Thoracic aorta (tissue), 2 donors: ENCODE measurements around the gene MECR. TPM values are rescaled to one million over a fixed set of nuclear protein-coding genes. Genes with fewer than 3 reads are reported as not detected.

Experiments used
- ATAC-seq: fragments of 150-250 bp; one replicate; pipeline ENCODE4 v1.8.0; 2017; ENCODE audit warnings: low read depth; ENCODE audit not compliant: insufficient number of reproducible peaks, low FRiP score
- DNase-seq: peaks from one replicate; pipeline ENCODE4 v3.0.0-alpha.2; 2020; ENCODE audit warnings: low spot score
- H3K27ac ChIP-seq, 2 donors: fragments of 200-600 bp; sonication (generic); 1 replicate in 1 of 2; 2 replicates in 1 of 2; pipeline ENCODE4 v1.5.1; 2016; ENCODE audit warnings: mild to moderate bottlenecking in 2 of 2, moderate library complexity in 2 of 2
- H3K27me3 ChIP-seq: fragments of 200-600 bp; sonication (generic); replicated peaks from 2 replicates; pipeline ENCODE4 v1.6.0; 2016; ENCODE audit warnings: mild to moderate bottlenecking; ENCODE audit not compliant: insufficient read depth
- H3K36me3 ChIP-seq: fragments of 200-600 bp; sonication (generic); one replicate; pipeline ENCODE4 v1.5.1; 2016
- H3K4me1 ChIP-seq, 2 donors: fragments of 200-600 bp; sonication (generic); 1 replicate in 1 of 2; 2 replicates in 1 of 2; pipeline versions ENCODE4 v1.5.1 to v1.6.0; 2016; ENCODE audit warnings: low read depth in 2 of 2, mild to moderate bottlenecking in 1 of 2; ENCODE audit not compliant: control insufficient read depth in 1 of 2
- H3K4me3 ChIP-seq: fragments of 200-600 bp; sonication (generic); 2 replicates; pipeline ENCODE4 v1.5.1; 2016; ENCODE audit warnings: mild to moderate bottlenecking
- H3K9me3 ChIP-seq: fragments of 200-600 bp; sonication (generic); 2 replicates; pipeline ENCODE4 v1.5.1; 2016
- total RNA-seq, 2 donors: library from RNA; depleted of rRNA; stranded (reverse); fragments of >200 nt; gene quantifications; one replicate each; pipeline versions ENCODE4 v1.1.0 to v1.2.3, GENCODE V29; 2016
- TF ChIP-seq, protein P1 (sequence below): fragments of 200-600 bp; sonication (generic); IDR thresholded peaks from one replicate; pipeline ENCODE4 v1.5.1; 2019; ENCODE audit warnings: antibody characterized with exemption

The MECR gene, protein sequence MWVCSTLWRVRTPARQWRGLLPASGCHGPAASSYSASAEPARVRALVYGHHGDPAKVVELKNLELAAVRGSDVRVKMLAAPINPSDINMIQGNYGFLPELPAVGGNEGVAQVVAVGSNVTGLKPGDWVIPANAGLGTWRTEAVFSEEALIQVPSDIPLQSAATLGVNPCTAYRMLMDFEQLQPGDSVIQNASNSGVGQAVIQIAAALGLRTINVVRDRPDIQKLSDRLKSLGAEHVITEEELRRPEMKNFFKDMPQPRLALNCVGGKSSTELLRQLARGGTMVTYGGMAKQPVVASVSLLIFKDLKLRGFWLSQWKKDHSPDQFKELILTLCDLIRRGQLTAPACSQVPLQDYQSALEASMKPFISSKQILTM
- 10 to 100 TPM in 1 of 2 donors, 1 to 10 TPM in 1; 9.2 to 32.0 TPM for total RNA-seq

DNA sequence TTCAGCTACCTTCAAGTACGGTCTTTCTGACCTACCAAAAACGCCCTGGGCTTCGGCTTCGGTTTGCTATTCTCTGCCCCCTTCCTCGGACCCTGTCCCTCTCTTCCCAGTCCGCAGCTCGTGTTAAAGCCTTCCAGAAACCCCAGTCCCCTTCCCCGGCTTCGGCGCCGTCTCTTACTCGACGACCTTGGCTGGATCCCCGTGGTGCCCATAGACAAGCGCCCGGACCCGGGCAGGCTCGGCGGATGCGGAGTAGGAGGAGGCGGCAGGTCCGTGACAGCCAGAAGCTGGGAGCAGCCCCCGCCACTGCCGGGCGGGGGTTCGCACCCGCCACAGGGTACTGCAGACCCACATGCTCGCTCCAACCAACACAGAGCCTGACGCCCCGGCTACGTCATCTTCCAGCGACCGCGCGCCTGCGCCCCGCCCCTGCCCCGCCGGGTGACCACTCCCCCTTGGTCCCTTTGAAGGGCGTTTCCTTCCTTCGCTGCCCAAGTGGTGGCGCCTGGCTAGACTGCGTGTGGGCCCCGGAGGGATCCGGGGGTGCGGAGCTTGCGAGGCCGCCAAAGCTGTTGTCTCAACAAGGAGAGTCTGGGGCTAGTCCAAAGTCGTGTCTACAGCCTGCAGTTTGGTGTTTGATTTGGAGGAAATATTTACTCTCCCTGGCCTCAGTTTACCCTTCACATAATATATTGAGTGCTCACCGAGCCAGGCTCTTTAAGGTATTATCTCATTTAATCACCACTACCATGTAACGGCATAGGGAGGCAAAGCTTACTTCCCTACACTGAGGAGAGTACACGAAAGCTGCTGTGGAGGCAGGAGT lies at the start of gene MECR:
Gene MECR (minus strand): TSS at position 382 of the 826 bp plus-strand sequence. CDS start 28 bp downstream, at position 354.
- no peaks in the 10 kb centered on the region for H3K27me3 ChIP-seq
- no peaks in the 10 kb centered on the region for H3K36me3 ChIP-seq
- TF ChIP-seq, protein P1, sequence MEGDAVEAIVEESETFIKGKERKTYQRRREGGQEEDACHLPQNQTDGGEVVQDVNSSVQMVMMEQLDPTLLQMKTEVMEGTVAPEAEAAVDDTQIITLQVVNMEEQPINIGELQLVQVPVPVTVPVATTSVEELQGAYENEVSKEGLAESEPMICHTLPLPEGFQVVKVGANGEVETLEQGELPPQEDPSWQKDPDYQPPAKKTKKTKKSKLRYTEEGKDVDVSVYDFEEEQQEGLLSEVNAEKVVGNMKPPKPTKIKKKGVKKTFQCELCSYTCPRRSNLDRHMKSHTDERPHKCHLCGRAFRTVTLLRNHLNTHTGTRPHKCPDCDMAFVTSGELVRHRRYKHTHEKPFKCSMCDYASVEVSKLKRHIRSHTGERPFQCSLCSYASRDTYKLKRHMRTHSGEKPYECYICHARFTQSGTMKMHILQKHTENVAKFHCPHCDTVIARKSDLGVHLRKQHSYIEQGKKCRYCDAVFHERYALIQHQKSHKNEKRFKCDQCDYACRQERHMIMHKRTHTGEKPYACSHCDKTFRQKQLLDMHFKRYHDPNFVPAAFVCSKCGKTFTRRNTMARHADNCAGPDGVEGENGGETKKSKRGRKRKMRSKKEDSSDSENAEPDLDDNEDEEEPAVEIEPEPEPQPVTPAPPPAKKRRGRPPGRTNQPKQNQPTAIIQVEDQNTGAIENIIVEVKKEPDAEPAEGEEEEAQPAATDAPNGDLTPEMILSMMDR = no peak
- peak within 1 kb of the TSS; percentile 48 to 53 for H3K27ac ChIP-seq
- H3K4me3 ChIP-seq = peak within 1 kb of the TSS; percentile 78
- H3K4me1 ChIP-seq = peaks cover 7 to 19% of the 10 kb centered on the region in 2 donors
- DNase-seq = peak; percentile 70
- ATAC-seq = peak; percentile 80
- H3K9me3 ChIP-seq = no peaks in the 10 kb centered on the region

DNA sequence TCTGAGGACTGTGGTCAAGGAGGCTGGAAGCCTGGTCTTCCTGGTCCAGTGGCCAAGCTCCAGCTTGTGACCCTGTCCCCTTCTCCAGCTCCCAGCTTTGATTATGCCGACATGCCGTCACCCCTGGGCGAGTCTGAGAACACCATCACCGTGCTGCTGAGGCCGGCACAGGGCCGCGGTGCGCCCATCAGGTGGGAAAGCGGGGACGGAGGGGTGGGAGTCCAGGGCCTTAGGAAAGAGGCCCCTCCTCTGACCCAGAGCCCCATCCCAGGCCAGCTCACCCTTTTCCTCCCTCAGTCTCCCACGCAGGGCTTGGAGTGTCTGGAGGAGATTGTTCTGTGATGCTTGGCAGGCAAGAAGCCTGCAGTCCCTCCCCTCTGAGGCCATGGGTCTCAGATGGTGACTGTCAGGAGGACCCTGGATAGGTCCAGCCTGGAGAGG lies 49.2 kb upstream of the MECR start:
- DNase-seq (no peak), ATAC-seq (no peak)
- no peaks in the 10 kb centered on the region for H3K27me3 ChIP-seq
- H3K27ac ChIP-seq = no peak overlapping the region
- H3K4me1 ChIP-seq = no peaks in the 10 kb centered on the region
- no peaks in the 10 kb centered on the region for H3K9me3 ChIP-seq
- peaks cover 17% of the 10 kb centered on the region for H3K36me3 ChIP-seq
- TF ChIP-seq, protein P1 = no peak
- no peak overlapping the region for H3K4me3 ChIP-seq

DNA sequence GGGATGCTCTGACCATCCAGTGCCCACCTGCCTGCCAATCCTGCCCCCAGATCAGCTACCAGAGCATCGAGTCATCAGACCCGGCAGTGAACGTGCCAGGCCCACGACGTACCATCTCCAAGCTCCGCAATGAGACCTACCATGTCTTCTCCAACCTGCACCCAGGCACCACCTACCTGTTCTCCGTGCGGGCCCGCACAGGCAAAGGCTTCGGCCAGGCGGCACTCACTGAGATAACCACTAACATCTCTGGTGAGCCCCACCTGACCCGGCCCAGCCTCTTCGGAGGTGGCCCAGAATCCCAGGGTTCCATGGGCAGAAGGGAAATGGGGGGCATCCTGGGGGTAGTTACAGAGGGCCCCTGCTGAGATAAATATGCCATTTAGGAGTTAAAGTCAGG lies 48.7 kb upstream of the MECR start:
- ATAC-seq = no peak
- Histone ChIP-seq H3K27me3 (no peaks in the 10 kb centered on the region), H3K4me3 (no peak overlapping the region), H3K4me1 (no peaks in the 10 kb centered on the region), H3K27ac (no peak overlapping the region), H3K9me3 (no peaks in the 10 kb centered on the region), H3K36me3 (peaks cover 12% of the 10 kb centered on the region)
- TF ChIP-seq, protein P1 = no peak
- no peak for DNase-seq

DNA sequence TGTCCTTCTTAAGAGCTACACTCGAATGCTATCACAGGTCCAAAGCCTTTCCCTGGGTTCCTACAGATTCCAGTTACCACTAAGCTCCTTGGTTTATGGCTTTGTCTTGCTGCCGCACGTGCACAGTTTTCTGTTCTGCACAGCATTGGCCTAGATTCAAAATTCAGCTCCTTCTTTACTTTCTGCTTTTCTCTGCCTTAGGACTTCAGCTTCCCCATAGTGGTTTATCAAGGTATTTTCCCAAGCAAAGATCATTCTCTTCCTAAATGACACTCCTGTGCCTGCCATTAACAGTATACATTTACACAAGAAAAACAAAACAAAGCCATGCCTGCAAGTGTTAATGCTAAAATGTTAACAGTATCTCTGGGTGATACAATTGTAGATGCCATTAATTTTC lies 47.4 kb upstream of the MECR start:
- Histone ChIP-seq H3K9me3 (no peaks in the 10 kb centered on the region), H3K27me3 (no peaks in the 10 kb centered on the region), H3K4me1 (no peaks in the 10 kb centered on the region), H3K36me3 (peaks cover 10% of the 10 kb centered on the region), H3K27ac (no peak overlapping the region), H3K4me3 (no peak overlapping the region)
- TF ChIP-seq, protein P1 = no peak
- no peak for DNase-seq
- ATAC-seq = no peak

DNA sequence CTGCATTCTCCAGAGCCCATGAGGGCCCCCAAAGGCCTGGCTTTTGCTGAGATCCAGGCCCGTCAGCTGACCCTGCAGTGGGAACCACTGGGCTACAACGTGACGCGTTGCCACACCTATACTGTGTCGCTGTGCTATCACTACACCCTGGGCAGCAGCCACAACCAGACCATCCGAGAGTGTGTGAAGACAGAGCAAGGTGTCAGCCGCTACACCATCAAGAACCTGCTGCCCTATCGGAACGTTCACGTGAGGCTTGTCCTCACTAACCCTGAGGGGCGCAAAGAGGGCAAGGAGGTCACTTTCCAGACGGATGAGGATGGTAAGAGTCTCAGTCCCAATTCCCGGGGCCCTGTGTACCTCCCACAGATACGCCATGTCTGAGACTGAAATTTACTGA lies 44.7 kb upstream of the MECR start:
- no peak overlapping the region for H3K27ac ChIP-seq
- H3K27me3 ChIP-seq = no peaks in the 10 kb centered on the region
- H3K9me3 ChIP-seq = no peaks in the 10 kb centered on the region
- DNase-seq (no peak), ATAC-seq (no peak)
- TF ChIP-seq, protein P1 = no peak
- H3K36me3 ChIP-seq = peaks cover 11% of the 10 kb centered on the region
- peaks cover 6 to 13% of the 10 kb centered on the region in 2 donors for H3K4me1 ChIP-seq
- H3K4me3 ChIP-seq = no peak overlapping the region
